GM06990 (cell line): Measurements from ENCODE around the gene C22orf15.

ENCODE experiments used
- DNase-seq: peaks from one replicate; pipeline ENCODE4 v3.0.0-alpha.2; 2011; ENCODE audit not compliant: insufficient read length; ENCODE audit errors: extremely low read depth
- H3K27me3 ChIP-seq: replicated peaks from 2 replicates; pipeline ENCODE4 v1.6.0; 2011; ENCODE audit warnings: low read length; ENCODE audit not compliant: control insufficient read depth, insufficient read depth
- H3K36me3 ChIP-seq: 2 replicates; pipeline ENCODE4 v1.5.1; 2011; ENCODE audit warnings: low read length; ENCODE audit not compliant: control insufficient read depth, insufficient read depth
- H3K4me3 ChIP-seq: replicated peaks from 2 replicates; pipeline ENCODE4 v1.5.1; 2011; ENCODE audit warnings: low read depth, mild to moderate bottlenecking, control low read depth, low read length
- TF ChIP-seq, protein P1 (sequence below): IDR thresholded peaks from 2 replicates; pipeline ENCODE4 v1.5.1; 2011; ENCODE audit warnings: low read length, control low read depth, mild to moderate bottlenecking, inconsistent platforms; ENCODE audit not compliant: insufficient read depth, poor library complexity, severe bottlenecking

C22orf15 gene

DNA sequence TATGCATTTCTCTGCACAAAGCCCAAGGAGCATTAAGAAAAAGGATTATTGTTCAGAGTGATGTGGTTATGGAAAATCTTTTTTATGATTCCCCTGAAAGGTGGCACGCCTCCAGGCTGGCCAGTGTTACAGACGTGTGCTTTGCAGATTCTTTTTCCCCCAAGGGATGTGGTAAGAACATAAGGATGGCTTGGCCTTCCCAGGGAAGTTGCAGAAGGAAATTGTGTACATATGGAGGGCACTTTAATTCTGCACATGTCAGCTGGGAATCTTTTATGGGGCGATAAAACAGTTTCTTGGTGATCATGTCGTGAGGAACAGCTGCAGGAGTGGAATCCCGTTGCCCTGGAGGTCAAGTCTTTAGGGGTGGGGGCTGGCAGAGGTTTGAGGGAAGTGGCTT, 33.7 kb downstream of the C22orf15 start:
- DNase-seq = no peak
- TF ChIP-seq, protein P1, sequence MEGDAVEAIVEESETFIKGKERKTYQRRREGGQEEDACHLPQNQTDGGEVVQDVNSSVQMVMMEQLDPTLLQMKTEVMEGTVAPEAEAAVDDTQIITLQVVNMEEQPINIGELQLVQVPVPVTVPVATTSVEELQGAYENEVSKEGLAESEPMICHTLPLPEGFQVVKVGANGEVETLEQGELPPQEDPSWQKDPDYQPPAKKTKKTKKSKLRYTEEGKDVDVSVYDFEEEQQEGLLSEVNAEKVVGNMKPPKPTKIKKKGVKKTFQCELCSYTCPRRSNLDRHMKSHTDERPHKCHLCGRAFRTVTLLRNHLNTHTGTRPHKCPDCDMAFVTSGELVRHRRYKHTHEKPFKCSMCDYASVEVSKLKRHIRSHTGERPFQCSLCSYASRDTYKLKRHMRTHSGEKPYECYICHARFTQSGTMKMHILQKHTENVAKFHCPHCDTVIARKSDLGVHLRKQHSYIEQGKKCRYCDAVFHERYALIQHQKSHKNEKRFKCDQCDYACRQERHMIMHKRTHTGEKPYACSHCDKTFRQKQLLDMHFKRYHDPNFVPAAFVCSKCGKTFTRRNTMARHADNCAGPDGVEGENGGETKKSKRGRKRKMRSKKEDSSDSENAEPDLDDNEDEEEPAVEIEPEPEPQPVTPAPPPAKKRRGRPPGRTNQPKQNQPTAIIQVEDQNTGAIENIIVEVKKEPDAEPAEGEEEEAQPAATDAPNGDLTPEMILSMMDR = no peak
- H3K27me3 ChIP-seq = no peaks in the 10 kb centered on the region
- no peak overlapping the region for H3K4me3 ChIP-seq
- peaks cover 22% of the 10 kb centered on the region for H3K36me3 ChIP-seq

DNA sequence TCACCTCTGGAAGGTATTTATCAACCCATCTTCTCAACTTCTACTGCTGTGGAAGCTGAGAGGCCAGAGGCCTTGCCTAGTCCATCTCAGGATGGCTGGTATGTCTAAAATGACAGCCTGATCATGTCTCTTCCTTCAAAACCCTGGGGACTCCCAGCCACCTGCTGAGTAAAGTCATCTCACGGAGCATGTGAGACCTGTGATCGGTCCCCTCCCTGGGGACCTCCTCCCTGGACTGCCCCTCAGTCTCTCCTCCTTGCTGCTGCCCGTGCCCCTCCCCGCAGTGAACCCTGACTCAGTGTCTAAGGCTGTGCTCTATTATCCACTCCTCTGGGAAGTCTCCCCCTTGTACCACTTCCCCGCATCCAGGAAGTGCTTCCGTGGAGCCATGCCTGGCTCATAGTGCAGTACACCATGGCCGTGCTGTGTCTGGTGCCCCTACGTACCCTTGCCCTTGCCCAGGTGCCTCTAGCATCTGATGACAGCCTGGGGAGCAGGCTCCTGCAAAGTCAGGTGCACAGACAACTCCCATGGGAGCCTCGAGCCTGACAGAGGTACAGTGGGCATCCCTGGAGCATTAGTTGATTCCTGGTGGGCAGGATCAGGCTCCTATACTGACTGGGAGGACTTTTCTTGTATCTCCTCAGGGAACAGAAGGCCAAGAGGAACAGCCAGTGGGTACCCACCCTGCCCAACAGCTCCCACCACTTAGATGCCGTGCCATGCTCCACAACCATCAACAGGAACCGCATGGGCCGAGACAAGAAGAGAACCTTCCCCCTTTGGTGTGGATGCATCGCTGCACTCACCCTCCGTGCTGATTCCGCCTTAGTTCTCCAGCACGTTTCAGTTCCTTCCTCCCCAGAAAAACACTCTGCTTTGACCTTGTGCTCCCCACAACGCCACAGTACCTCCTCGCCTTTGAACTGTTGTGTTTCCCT, 37.8 kb downstream of the C22orf15 start:
- Histone ChIP-seq H3K4me3 (no peak overlapping the region), H3K27me3 (no peaks in the 10 kb centered on the region), H3K36me3 (peaks cover 16% of the 10 kb centered on the region)
- peak; percentile 80 for DNase-seq
- TF ChIP-seq, protein P1 = no peak

DNA sequence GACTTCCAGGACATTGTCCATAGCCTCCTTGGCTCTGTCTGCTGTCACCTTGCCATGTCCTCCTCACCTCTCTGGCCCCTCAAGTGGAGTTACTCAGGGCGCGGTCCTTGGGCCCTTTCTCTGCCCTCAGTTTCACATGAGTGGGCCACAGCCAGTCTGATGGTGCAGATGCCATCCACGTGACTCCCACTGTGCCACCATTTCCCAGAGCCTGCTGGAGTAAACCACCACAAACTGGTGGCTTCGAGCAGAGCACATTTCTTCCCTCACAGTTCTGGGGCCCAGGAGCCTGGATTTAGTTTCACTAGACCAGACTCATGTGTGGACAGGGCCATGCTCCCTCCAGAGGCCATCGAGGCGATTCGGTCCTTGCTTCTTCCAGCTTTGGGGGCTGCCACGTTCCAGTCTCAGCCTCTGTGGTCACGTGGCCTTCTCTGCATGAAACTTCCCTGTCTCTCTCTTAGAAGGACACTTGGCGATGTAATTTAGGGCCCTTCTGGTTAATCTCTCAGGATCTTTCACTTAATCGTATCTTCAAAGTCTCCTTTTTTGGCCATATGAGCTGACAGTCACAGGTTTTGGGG, 38.5 kb downstream of the C22orf15 start:
- Histone ChIP-seq H3K4me3 (no peak overlapping the region), H3K36me3 (peaks cover 15% of the 10 kb centered on the region), H3K27me3 (no peaks in the 10 kb centered on the region)
- no peak for DNase-seq
- TF ChIP-seq, protein P1 = no peak

DNA sequence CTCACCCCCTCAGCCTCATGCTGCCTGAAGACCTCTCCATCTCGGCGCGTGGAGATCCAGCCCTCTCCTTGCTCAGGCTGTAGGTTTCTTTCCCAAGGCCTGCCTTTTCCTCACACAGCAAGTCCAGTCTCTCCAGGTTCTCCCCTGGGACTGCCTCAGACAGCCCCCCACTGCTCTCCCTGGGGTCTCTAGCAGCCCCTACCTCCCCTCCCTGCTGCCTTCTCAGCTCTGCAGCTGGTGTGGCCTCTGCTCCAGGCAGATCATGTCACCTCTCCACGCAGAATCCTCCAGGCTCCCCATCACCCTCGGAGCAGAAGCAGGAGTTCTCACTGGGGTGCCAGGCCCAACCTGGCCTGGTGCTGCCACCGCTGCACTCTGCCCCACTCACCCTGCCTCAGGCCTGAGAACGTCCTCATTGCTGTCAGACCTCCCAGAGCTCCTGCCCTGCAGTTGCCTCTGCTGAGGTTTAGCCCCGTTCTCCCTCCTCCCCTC, 39.1 kb downstream of the C22orf15 start:
- no peak for DNase-seq
- Histone ChIP-seq H3K4me3 (no peak overlapping the region), H3K27me3 (no peaks in the 10 kb centered on the region), H3K36me3 (peaks cover 14% of the 10 kb centered on the region)
- TF ChIP-seq, protein P1 = no peak

DNA sequence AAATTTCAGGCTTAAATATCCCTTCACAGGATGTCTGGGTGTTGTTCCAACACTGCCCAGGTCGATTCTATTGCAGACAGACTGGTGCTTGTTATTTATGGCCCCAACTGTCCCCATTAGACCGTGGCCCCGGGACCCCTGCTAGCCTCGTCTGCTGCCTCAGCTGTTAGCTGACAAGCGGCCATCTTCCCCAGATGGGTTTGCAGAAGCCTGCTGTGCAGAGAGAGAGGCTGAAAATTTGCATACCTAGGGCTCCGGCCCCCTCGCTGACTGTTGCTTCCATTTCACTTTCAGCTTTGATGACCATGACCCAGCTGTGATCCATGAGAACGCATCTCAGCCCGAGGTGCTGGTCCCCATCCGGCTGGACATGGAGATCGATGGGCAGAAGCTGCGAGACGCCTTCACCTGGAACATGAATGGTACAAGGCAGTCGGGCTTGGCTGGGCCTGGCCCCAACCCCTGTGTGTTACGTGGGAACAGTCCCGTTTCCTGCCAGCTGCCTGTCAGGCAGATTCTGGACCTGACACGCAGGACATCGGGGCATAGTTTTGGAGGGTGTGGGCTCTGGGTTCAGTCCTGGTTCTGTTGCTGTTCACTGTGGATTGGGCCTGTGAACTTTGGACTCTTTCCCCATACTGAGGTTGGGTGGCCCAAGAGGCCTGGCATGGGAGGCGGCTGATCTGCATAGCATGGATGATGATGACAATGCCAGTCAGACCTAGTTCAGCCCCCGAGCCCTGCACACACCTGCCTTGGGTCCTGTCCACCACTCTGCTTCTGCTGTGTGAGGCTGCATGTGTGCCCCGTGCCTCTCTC, 40.4 kb downstream of the C22orf15 start:
- peaks cover 14% of the 10 kb centered on the region for H3K36me3 ChIP-seq
- TF ChIP-seq, protein P1 = no peak
- peak; percentile 61 for DNase-seq

More for the DNA sequence above, 40.4 kb downstream of the C22orf15 start:
- peak overlapping the region; percentile 60 for H3K4me3 ChIP-seq
- H3K27me3 ChIP-seq = no peaks in the 10 kb centered on the region
